HG03159 (cell line): ENCODE data around the gene ADH6.
"Not testable (repeated sequence)": the region's sequence is repeated elsewhere in the genome, so short reads cannot be mapped to it uniquely, and the experiment has no call there.

Source experiments
- ATAC-seq: cut with Tn5 transposase; IDR thresholded peaks from one replicate; pipeline ENCODE4 v1.9.1; 2021; ENCODE audit warnings: mild to moderate bottlenecking, moderate library complexity; ENCODE audit not compliant: unreplicated experiment

The ADH6 gene

GRCh38 chr4:99219072-99219471 is at the start of gene ADH6:
Gene ADH6, minus strand, starts transcription at chr4:99219246. Its CDS starts 94 bp downstream, at chr4:99219152.
- ATAC-seq, result no peak

- peak; percentile 79 for ATAC-seq
Measured at GRCh38 chr4:99264927-99265326, 45.9 kb upstream of the ADH6 start.

GRCh38 chr4:99252746-99253145 is 33.7 kb upstream of the ADH6 start:
- no peak for ATAC-seq

GRCh38 chr4:99248714-99249113 is 29.7 kb upstream of the ADH6 start:
- no peak for ATAC-seq

- ATAC-seq, result no peak
Measured at GRCh38 chr4:99235955-99236354, 16.9 kb upstream of the ADH6 start.

GRCh38 chr4:99234331-99235010 is 15.4 kb upstream of the ADH6 start:
- no peak for ATAC-seq

- not testable (repeated sequence) for ATAC-seq
Measured at GRCh38 chr4:99233397-99233796, 14.4 kb upstream of the ADH6 start.

- not testable (repeated sequence) for ATAC-seq
Measured at GRCh38 chr4:99228706-99229105, 9.7 kb upstream of the ADH6 start.

- ATAC-seq, result not testable (repeated sequence)
Measured at GRCh38 chr4:99227646-99228045, 8.6 kb upstream of the ADH6 start.

- no peak for ATAC-seq
Measured at GRCh38 chr4:99221980-99222379, 2.9 kb upstream of the ADH6 start.

- peak; percentile 85 for ATAC-seq
Measured at GRCh38 chr4:99219479-99219878, 433 bp upstream of the ADH6 start.

GRCh38 chr4:99215521-99215920 is 3.5 kb downstream of the ADH6 start:
- ATAC-seq, result no peak

- ATAC-seq, result no peak
Measured at GRCh38 chr4:99210789-99211188, 8.3 kb downstream of the ADH6 start.

GRCh38 chr4:99209671-99210070 is 9.4 kb downstream of the ADH6 start:
- no peak for ATAC-seq

- ATAC-seq, result no peak
Measured at GRCh38 chr4:99208719-99209075, 10.3 kb downstream of the ADH6 start.

- ATAC-seq, result no peak
Measured at GRCh38 chr4:99207911-99208718, 10.9 kb downstream of the ADH6 start.

- ATAC-seq, result no peak
Measured at GRCh38 chr4:99207069-99207743, 11.8 kb downstream of the ADH6 start.

GRCh38 chr4:99205153-99205979 is 13.7 kb downstream of the ADH6 start:
- ATAC-seq, result no peak

GRCh38 chr4:99202536-99202935 is 16.5 kb downstream of the ADH6 start:
- ATAC-seq, result no peak

- ATAC-seq, result no peak
Measured at GRCh38 chr4:99202094-99202493, 17.0 kb downstream of the ADH6 start.

GRCh38 chr4:99201690-99202089 is 17.4 kb downstream of the ADH6 start:
- no peak for ATAC-seq
